VCaP (cell line): ENCODE data around the gene SPPL2A.

Source experiments
- H3K27ac ChIP-seq: fragments of 450-650 bp; 2 replicates; pipeline ENCODE4 v1.5.1; 2017
- TF ChIP-seq, protein P1 (sequence below): fragments of 450-650 bp; conservative IDR thresholded peaks from 2 replicates; pipeline ENCODE4 v1.5.1; 2017; ENCODE audit warnings: mild to moderate bottlenecking, moderate library complexity

Gene SPPL2A

DNA sequence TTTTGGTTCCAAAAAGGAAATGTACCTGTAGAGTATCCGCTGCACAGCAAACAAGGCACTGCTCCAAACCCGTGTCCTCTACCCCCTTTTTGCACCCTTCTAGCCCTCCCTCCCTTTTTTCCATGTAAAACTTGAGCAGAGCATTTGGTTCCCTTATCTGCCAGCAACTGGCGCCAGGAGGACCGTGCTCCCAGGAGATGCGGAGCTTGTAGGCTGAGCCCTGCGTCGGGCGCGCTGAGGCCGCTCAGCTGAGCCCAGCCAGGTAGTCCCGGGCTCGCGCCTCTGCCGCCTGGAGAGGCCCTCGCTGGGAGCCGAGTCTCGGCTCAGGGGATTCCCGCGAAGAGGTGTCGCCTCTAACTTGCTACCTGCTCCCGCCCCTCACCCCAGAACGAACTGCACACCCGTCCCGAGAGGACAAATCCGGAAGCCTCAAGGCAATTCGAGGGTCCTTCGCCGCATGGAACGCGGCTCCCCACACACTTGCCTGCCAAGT, 79.5 kb downstream of the SPPL2A start:
- TF ChIP-seq, protein P1, sequence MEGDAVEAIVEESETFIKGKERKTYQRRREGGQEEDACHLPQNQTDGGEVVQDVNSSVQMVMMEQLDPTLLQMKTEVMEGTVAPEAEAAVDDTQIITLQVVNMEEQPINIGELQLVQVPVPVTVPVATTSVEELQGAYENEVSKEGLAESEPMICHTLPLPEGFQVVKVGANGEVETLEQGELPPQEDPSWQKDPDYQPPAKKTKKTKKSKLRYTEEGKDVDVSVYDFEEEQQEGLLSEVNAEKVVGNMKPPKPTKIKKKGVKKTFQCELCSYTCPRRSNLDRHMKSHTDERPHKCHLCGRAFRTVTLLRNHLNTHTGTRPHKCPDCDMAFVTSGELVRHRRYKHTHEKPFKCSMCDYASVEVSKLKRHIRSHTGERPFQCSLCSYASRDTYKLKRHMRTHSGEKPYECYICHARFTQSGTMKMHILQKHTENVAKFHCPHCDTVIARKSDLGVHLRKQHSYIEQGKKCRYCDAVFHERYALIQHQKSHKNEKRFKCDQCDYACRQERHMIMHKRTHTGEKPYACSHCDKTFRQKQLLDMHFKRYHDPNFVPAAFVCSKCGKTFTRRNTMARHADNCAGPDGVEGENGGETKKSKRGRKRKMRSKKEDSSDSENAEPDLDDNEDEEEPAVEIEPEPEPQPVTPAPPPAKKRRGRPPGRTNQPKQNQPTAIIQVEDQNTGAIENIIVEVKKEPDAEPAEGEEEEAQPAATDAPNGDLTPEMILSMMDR = no peak
- H3K27ac ChIP-seq = peak overlapping the region; percentile 91

DNA sequence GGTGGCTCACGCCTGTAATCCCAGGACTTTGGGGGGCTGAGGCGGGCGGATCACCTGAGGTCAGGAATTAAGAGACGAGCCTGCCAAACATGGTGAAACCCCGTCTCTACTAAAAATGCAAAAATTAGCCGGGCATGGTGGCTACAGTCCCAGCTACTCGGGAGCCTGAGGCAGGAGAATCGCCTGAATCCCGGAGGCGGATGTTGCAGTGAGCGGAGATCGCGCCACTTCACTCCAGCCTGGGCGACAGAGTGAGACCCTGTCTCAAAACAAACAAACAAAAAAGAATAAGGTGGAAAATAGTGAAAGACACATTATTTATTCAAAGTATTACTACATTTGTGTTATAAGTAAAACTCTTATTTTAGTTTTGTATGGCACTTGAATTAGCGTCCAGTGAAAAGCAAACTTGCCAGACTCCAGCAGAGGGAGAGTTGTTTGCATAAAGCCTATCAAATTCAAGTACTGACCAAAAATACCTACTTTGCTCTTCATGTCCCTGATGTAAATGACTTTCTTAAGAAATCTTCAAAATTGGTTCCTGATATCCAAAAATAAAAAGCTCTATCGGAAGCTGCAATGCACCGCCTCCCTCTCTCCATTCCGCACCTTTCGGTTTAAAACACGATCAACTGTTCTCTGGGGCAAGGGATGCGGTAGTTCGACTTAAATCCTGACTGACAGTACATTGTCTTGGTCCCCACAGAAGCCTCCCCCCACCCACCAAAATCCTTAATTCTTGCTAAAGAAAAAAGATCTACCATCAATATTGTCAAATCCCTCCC, 80.1 kb downstream of the SPPL2A start:
- TF ChIP-seq, protein P1 = 0 out of 2 replicates have a peak, but pooled peaks have one; percentile 25
- H3K27ac ChIP-seq = peak overlapping the region; percentile 91

DNA sequence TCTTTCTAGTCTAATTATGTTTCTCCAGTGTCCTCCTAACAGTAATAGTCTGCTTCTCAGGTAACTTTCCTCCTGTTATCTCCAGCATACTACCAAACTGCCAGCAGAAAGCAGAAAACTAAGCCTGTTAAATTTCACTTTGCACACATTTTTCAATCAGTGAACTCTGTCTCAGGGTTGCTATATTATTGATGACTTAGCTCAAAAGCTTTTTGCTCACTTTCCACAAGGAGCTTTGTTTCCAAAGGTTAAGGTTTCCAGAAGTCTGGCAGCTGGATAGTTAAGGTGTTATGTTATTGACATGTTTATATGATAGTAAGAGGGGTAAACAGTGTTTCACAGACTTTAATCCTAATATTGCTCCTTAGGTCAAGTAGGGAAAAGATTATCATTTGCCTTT, 84.0 kb downstream of the SPPL2A start:
- TF ChIP-seq, protein P1 = no peak
- H3K27ac ChIP-seq = no peak overlapping the region

DNA sequence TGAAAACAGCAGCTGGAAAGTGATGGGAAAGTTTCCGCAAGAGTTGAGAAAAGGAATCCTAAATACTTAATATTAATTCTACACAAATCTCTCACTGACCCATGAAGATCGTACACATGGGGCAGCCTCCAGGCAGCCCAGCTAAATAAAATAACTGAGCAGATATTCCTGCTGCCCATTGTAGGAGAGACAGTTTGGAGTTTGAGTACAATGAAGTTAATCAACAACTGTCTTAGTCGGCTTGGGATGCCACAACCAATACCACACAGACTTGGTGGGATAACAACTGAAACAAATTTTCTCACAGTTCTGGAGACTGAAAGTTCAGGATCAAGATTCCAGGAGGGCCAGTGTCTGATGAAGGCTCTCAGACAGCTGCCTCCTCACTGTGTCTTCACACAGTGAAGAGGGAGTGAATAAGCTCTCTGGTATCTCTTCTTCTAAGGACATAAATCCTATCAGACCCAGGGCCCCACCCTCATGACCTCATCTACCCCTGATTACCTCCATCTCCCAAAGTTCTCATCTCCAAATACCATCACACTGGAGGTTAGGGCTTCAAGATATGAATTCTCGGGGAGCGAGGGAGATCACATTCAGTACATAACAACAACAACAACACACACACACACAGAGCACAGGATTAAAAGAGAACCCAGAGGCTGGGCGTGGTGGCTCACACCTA, 88.6 kb downstream of the SPPL2A start:
- TF ChIP-seq, protein P1 = no peak
- no peak overlapping the region for H3K27ac ChIP-seq

DNA sequence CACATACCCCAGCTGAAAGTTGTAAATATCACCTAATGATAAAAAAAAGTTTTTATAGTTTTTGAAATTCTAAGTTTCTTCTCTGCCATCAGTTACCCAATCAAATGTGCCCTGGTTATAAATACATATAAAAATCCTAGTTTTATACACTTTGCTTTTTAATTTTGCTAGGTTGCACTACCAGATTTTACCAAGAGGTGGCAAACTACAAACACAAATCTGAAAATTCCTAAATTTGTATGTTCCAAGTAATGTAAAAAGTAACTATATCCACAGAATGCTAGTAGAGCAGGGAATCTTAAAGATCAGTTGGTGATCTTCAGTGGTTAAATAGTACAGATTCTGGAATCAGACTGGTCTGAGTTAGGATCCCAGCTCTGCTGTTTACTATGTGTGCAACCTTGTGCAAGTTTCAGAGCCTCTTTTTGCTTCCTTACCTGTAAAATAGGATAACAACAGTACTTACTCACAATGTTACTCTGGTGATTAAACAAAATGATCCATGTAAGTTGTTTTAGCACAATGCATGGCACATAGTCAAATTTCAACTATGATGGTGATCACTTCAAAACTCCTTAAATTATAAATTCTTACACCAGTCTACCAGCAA, 89.9 kb downstream of the SPPL2A start:
- H3K27ac ChIP-seq = no peak overlapping the region
- TF ChIP-seq, protein P1 = peak; percentile 83

DNA sequence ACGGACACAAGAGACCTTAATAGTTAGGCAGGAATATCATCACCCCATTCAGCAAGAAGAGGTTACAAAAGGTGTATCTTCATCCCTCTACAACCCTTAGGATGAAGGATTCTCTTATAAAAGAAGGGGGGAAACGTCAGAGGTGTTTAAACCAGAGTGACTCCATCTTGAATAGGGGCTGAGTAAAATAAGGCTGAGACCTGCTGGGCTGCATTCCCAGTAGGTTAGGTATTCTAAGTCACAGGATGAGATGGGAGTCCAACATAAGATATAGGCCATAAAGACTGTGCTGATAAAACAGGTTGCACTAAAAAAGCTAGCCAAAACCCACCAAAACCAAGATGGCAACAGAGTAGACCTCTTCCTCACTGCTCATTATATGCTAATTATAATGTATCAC, 95.4 kb downstream of the SPPL2A start:
- TF ChIP-seq, protein P1 = no peak
- no peak overlapping the region for H3K27ac ChIP-seq

DNA sequence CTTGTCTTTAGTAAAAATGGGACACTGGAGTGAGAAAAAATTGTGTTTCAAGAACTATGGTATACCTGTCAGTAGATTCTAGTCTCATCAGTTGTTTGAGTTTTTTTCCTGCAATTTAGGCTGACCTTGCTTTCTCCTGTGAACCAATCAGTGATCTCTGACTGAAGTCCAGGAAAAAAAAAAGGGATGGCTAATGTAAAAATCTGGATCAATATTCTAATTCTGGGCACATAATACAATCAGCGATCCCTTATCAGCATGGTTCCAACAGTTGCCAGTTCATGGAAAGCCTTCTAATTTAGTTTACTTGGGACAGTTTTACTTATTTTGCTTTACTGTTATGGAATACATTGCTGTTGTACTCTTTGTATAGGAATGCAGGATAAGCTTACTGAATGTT, 95.9 kb downstream of the SPPL2A start:
- H3K27ac ChIP-seq = no peak overlapping the region
- TF ChIP-seq, protein P1 = no peak
